Stomach (tissue), 4 donors: Measurements from ENCODE around the gene PPP1R1C.

Experiments
- CTCF ChIP-seq, 7 experiments: fragments of 450-650 bp in 4 of 7; fragments of 200-600 bp in 3 of 7; sonication (generic) in 3 of 7; IDR thresholded peaks; one replicate each; pipeline ENCODE4 v1.5.1; 2016 to 2019; ENCODE audit warnings: antibody characterized with exemption in 7 of 7, control low read depth in 2 of 7, mild to moderate bottlenecking in 1 of 7
- EP300 ChIP-seq: sonication (generic); formaldehyde crosslinking; IDR thresholded peaks from one replicate; pipeline ENCODE4 v1.6.1; 2017; ENCODE audit warnings: antibody characterized with exemption
- POLR2A ChIP-seq, 4 donors: fragments of 450-650 bp; IDR thresholded peaks; one replicate each; pipeline ENCODE4 v1.6.1; 2016; ENCODE audit warnings: antibody characterized with exemption in 4 of 4, control low read depth in 2 of 4, mild to moderate bottlenecking in 1 of 4, moderate library complexity in 1 of 4
- POLR2AphosphoS5 ChIP-seq, 3 donors: sonication (generic); formaldehyde crosslinking; IDR thresholded peaks; one replicate each; pipeline ENCODE4 v1.6.1; 2016; ENCODE audit warnings: antibody characterized with exemption in 3 of 3

- TF ChIP-seq CTCF (IDR thresholded peaks at IDR 0.05) (no peak), POLR2A (IDR thresholded peaks at IDR 0.05) (no peak), POLR2AphosphoS5 (IDR thresholded peaks at IDR 0.05) (no peak), EP300 (no peak)
Observed at GRCh38 chr2:182148344-182148743, 162.7 kb downstream of the PPP1R1C start.
